Activated CD4-positive, alpha-beta T cell treated with anti-CD3 and anti-CD28 coated beads for 1 hour (primary cell): ENCODE data around the gene CENPP.

Experiments used
- DNase-seq: peaks from one replicate; pipeline ENCODE4 v3.0.0-alpha.2; 2020

Gene CENPP

GRCh38 chr9:92644278-92644677 lies 318.5 kb downstream of the CENPP start:
- no peak for DNase-seq

GRCh38 chr9:92645041-92645440 lies 319.3 kb downstream of the CENPP start:
- no peak for DNase-seq

GRCh38 chr9:92647671-92648473 lies 322.1 kb downstream of the CENPP start:
- no peak for DNase-seq

GRCh38 chr9:92648474-92648971 lies 322.8 kb downstream of the CENPP start:
- DNase-seq, result no peak

GRCh38 chr9:92649007-92649406 lies 323.3 kb downstream of the CENPP start:
- no peak for DNase-seq

- DNase-seq, result no peak
These were observed 324.5 kb downstream of the CENPP start for GRCh38 chr9:92650296-92650695.

- DNase-seq, result no peak
These were observed 325.3 kb downstream of the CENPP start for GRCh38 chr9:92650839-92651621.

- DNase-seq, result no peak
These were observed 326.7 kb downstream of the CENPP start for GRCh38 chr9:92652461-92652860.

GRCh38 chr9:92654481-92655301 lies 328.9 kb downstream of the CENPP start:
- DNase-seq, result no peak

- no peak for DNase-seq
These were observed 329.6 kb downstream of the CENPP start for GRCh38 chr9:92655366-92655765.

GRCh38 chr9:92655896-92656536 lies 330.3 kb downstream of the CENPP start:
- no peak for DNase-seq

- DNase-seq, result no peak
These were observed 330.8 kb downstream of the CENPP start for GRCh38 chr9:92656537-92656925.

GRCh38 chr9:92657296-92658094 lies 331.7 kb downstream of the CENPP start:
- DNase-seq, result no peak

GRCh38 chr9:92658176-92658575 lies 332.4 kb downstream of the CENPP start:
- DNase-seq, result no peak

- DNase-seq, result no peak
These were observed 332.9 kb downstream of the CENPP start for GRCh38 chr9:92658611-92659010.

- DNase-seq, result no peak
These were observed 333.8 kb downstream of the CENPP start for GRCh38 chr9:92659601-92660000.

GRCh38 chr9:92660266-92660665 lies 334.5 kb downstream of the CENPP start:
- DNase-seq, result no peak

GRCh38 chr9:92661127-92661526 lies 335.4 kb downstream of the CENPP start:
- DNase-seq, result no peak

GRCh38 chr9:92661743-92662142 lies 336.0 kb downstream of the CENPP start:
- no peak for DNase-seq

- DNase-seq, result no peak
These were observed 337.4 kb downstream of the CENPP start for GRCh38 chr9:92663126-92663525.

GRCh38 chr9:92663951-92664350 lies 338.2 kb downstream of the CENPP start:
- no peak for DNase-seq
